AG04449 (cell line): Measurements from ENCODE around the gene C11orf91.
"Not testable (repeated sequence)": the region's sequence is repeated elsewhere in the genome, so short reads cannot be mapped to it uniquely, and the experiment has no call there.

ENCODE experiments used
- CTCF ChIA-PET: fragments of 350-600 bp; formaldehyde crosslinking; extraction: SDS; loops from one replicate; lab custom pipeline; 2021; ENCODE audit warnings: antibody characterized with exemption; lab: Yijun Ruan, JAX
- POLR2A ChIA-PET: fragments of 400-600, 350-600 bp; formaldehyde crosslinking; extraction: SDS; loops from one replicate; lab custom pipeline; 2020; ENCODE audit warnings: antibody characterized with exemption, inconsistent platforms; lab: Yijun Ruan, JAX
- DNase-seq: peaks from one replicate; pipeline ENCODE4 v3.0.0-alpha.2; 2010; ENCODE audit warnings: low read depth, low spot score
- H3K4me3 ChIP-seq: 2 replicates; pipeline ENCODE4 v1.5.1; 2011; ENCODE audit warnings: low read depth, mild to moderate bottlenecking, control low read depth, low read length
- CTCF ChIP-seq: IDR thresholded peaks from one replicate; pipeline ENCODE4 v1.5.1; 2011; ENCODE audit warnings: mild to moderate bottlenecking, moderate library complexity, low read length, control low read depth, inconsistent platforms; ENCODE audit not compliant: insufficient read depth; ENCODE audit errors: missing control alignments

Gene C11orf91

GRCh38 chr11:33731723-33732531 lies 31.3 kb upstream of the C11orf91 start:
- ChIA-PET POLR2A (no interaction called here), CTCF (interaction anchor here (1.1 kb wide), 1 partner anchor 16 kb away, joined by 3 read pairs; no protein-coding TSS in a partner anchor)
- no peak for DNase-seq
- H3K4me3 ChIP-seq, result no peak overlapping the region
- TF ChIP-seq CTCF, result no peak

GRCh38 chr11:33730716-33731115 lies 30.1 kb upstream of the C11orf91 start:
- CTCF ChIA-PET, result interaction anchor here (1.4 kb wide), 1 partner anchor 12 kb away, joined by 4 read pairs; no protein-coding TSS in a partner anchor
- POLR2A ChIA-PET, result no interaction called here
- no peak for TF ChIP-seq CTCF
- no peak overlapping the region for H3K4me3 ChIP-seq
- no peak for DNase-seq

DNA sequence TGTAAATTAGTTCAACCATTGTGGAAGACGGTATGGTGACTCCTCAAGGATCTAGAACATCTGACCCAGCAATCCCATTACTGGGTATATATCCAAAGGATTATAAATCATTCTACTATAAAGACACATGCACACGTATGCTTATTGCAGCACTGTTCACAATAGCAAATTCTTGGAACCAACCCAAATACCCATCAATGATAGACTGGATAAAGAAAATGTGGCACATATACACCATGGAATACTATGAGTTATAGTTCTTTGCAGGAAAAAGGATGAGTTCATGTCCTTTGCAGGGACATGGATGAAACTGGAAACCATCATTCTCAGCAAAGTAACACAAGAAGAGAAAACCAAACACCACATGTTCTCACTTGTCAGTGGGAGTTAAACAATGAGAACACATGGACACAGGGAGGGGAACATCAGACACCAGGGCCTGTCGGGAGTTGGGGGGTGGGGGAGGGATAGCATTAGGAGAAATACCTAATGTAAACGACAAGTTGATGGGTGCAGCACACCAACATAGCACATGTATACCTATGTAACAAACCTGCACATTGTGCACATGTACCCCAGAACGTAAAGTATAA lies 28.5 kb upstream of the C11orf91 start:
- CTCF ChIA-PET, H3K4me3 ChIP-seq, POLR2A ChIA-PET, DNase-seq: not testable (repeated sequence)

DNA sequence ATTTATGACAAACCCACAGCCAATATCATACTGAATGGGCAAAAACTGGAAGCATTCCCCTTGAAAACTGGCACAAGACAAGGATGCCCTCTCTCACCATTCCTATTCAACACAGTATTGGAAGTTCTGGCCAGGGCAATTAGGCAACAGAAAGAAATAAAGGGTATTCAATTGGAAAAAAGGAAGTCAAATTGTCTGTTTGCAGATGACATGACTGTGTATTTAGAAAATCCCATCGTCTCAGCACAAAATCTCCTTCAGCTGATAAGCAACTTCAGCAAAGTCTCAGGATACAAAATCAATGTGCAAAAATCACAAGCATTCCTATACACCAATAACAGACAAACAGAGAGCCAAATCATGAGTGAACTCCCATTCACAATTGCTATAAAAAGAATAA lies 26.9 kb upstream of the C11orf91 start:
- DNase-seq, POLR2A ChIA-PET, H3K4me3 ChIP-seq: not testable (repeated sequence)
- CTCF ChIA-PET, result interaction anchor here (1.2 kb wide), 1 partner anchor 9 kb away, joined by 5 read pairs; the partner anchor contains the start of gene CD59

DNA sequence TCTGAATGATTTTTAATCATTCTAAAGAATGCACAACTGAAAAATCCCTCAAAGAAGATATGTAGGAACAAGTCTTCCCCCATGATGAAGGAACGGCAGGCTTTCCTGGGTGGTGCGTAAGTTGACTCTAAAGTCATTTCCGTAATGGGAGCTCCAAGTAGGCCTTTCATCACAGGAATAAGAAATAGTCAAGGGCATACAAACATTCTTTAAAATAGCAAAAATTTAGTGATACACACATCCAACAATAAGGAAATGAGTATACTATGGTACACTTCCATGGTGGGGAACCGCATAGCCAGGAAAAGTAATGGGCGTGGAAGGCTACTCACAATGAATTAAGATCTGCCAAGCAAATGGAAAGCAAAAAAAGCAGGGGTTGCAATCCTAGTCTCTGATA lies 24.9 kb upstream of the C11orf91 start:
- DNase-seq, result no peak
- ChIA-PET POLR2A (interaction anchor here (1.5 kb wide), 1 partner anchor 9 kb away, joined by 4 read pairs; no protein-coding TSS in a partner anchor), CTCF (interaction anchor here (1.3 to 3.8 kb wide), 3 partner anchors 8 to 17 kb away, joined by 5 to 11 read pairs (median 5); partner anchors contain the start of gene CD59)
- H3K4me3 ChIP-seq, result no peak overlapping the region
- no peak for TF ChIP-seq CTCF

DNA sequence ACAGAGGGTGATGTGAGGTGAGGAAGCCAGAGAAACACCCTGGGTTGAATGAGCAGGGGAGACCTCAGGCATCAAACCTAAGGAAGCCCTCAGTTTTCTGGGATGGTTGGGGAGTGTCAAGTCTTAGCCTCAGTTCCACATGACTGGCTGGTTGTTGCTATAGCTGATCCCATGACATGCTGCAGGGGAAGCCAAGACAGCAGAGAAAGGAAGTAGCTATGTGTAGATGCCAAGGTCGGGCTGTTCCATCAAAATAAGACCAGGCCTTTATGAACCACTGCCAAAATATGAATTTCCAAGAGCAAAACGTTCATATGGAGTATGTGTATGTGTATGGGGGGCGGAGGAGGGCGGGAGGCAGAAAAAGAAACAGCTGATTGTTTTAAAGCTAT lies 24.0 kb upstream of the C11orf91 start:
- no peak for DNase-seq
- ChIA-PET POLR2A (interaction anchor here (1.2 to 1.7 kb wide), 4 partner anchors 10 to 33 kb away, joined by 4 to 6 read pairs (median 4); partner anchors contain the start of gene C11orf91), CTCF (interaction anchor here (0.8 to 3.8 kb wide), 6 partner anchors 9 to 362 kb away, joined by 3 to 11 read pairs (median 4); partner anchors contain the start of gene CD59)
- no peak for TF ChIP-seq CTCF
- H3K4me3 ChIP-seq, result no peak overlapping the region
